ENCODE results near the gene SYT15. TPM values are rescaled to one million over a fixed set of nuclear protein-coding genes. Genes with fewer than 3 reads are reported as not detected.
"Not testable (repeated sequence)": the region's sequence is repeated elsewhere in the genome, so short reads cannot be mapped to it uniquely, and the experiment has no call there.

SYT15 gene
- total RNA-seq, 2 donors from 2014 or later: 1.6 to 7.0 TPM

DNA sequence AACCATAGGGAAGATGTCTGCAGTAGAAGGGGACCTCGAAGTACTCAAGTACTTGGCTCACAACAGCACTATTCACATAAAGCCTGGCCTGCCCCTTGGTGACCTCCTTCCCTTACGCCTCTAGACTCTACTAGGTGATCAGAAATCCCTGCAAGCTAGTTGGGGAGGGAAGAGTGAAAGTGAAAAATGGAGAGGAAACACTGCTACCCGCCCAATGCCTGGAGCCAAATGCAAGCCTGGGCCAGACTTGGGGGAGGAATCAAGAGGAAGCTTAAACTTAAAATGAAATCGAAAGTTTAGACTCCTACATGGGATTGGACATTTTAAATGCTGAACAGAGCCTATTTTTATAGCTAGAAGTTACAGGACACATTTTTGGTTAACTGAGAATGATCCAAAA, 17.6 kb downstream of the SYT15 start:
- H3K27me3 ChIP-seq (replicated peaks; ENCODE audit: insufficient read depth); H3K27ac ChIP-seq; H3K4me1 ChIP-seq (replicated peaks); H3K36me3 ChIP-seq; H3K9me3 ChIP-seq; H3K4me3 ChIP-seq; DNase-seq (ENCODE audit: low spot score); intact Hi-C loops (cut with DNase I): not testable (repeated sequence)
- WGBS: 10% methylated on average over 2 of the region's 4 CpGs

DNA sequence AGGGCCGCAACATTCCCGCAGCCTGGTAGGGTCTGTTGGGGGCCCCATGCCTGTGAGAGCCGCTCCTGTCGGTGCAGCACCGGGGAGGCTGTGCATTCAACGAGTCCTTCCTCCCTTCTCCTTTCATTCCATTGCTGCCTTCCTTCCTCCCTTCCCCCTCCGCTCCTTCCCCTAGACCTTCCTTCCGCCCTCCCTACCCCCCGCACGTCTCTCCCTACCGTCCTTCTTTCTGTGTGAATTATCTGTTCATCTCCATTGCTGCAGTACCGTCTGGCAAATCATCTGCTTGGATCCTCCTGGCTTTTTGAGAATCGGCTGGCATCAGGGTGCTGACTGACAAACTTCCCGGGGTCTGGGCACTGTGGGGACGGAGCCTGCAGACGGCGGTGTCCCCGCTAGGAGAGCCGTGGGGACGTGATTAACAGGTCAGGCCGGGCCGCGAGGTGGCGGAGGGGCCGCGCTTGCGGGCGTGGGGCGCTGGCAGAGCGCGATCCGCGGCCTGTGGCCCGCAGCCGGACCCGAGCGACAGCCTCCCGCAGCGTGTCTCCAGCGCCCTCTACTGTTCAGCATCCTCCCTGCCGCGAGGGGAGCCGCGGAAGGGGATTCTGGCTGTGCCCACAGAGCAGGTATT, 18.8 kb downstream of the SYT15 start:
- H3K4me1 ChIP-seq (replicated peaks); H3K36me3 ChIP-seq; H3K27me3 ChIP-seq (replicated peaks; ENCODE audit: insufficient read depth); DNase-seq (ENCODE audit: low spot score); H3K9me3 ChIP-seq; intact Hi-C loops (cut with DNase I): not testable (repeated sequence)
- peak overlapping the region; percentile 25 to 35 for H3K4me3 ChIP-seq
- under 1% methylated on average over 14 of the region's 44 CpGs for WGBS
- peak overlapping the region in 1 of 2 donors; percentile 45 for H3K27ac ChIP-seq

DNA sequence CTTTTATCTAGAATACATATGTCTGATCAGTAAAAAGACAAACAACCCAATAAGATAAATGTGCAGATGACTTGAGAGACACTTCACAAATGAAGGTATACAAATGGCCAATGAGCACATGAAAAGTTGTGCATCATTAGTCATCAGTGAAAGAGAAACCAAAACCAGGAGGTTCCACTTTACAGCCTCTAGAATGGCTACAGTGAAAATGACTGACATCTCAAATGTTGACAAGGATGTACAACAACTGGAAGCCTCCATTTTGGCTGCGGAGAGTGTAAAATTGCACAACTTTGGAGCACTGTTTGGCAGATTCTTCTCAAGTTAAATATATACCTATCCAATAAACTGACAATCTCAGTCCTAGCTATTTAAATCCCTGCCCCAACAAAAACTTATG, 21.6 kb downstream of the SYT15 start:
- H3K36me3 ChIP-seq; intact Hi-C loops (cut with DNase I); H3K9me3 ChIP-seq; H3K27ac ChIP-seq; H3K4me1 ChIP-seq (replicated peaks); H3K4me3 ChIP-seq; H3K27me3 ChIP-seq (replicated peaks; ENCODE audit: insufficient read depth); DNase-seq (ENCODE audit: low spot score): not testable (repeated sequence)
- 31% methylated on average over 1 of the region's 1 CpG for WGBS

DNA sequence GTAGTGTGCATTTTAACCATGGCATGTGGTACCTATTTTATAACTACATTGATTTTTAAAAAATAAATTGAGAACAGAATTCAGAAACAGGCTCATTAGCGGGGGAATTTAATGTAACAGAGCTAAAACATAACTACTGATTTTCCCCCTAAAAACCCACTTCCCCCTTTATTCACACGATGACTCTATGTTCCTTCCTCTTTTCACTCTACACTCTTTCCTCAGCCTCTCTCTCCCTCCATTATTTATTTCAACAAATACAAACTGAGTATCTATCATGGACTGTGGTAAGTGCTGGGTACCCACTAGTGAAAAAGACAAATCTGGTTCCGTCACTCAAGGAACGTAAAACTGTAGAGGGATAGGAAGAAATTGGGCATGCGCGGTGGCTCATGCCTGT, 36.6 kb downstream of the SYT15 start:
- H3K27ac ChIP-seq; DNase-seq (ENCODE audit: low spot score); H3K36me3 ChIP-seq; H3K27me3 ChIP-seq (replicated peaks; ENCODE audit: insufficient read depth); H3K4me1 ChIP-seq (replicated peaks); H3K4me3 ChIP-seq; H3K9me3 ChIP-seq; intact Hi-C loops (cut with DNase I): not testable (repeated sequence)
- WGBS: no CpG with 5 or more reads among the region's 6 CpGs

DNA sequence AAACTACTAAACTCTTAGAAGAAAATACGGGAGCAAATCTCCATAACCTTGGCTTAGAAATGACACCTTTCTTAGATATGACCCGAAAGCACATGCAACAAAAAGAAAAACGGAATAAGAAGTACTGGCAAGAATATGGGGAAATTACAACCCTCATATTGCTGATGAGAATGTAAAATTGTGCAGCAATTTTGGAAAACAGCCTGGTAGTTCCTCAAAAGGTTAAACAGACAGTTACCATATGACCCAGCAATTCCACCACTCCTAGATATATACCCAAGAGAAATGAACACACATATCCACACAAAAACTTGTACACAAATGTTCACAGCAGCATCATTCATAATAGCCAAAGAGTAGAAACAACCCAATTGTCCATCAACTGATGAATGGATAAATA, 37.3 kb downstream of the SYT15 start:
- H3K9me3 ChIP-seq; H3K27ac ChIP-seq; H3K4me3 ChIP-seq; H3K27me3 ChIP-seq (replicated peaks; ENCODE audit: insufficient read depth); H3K36me3 ChIP-seq; H3K4me1 ChIP-seq (replicated peaks); DNase-seq (ENCODE audit: low spot score); intact Hi-C loops (cut with DNase I): not testable (repeated sequence)
- no CpG with 5 or more reads among the region's 3 CpGs for WGBS

DNA sequence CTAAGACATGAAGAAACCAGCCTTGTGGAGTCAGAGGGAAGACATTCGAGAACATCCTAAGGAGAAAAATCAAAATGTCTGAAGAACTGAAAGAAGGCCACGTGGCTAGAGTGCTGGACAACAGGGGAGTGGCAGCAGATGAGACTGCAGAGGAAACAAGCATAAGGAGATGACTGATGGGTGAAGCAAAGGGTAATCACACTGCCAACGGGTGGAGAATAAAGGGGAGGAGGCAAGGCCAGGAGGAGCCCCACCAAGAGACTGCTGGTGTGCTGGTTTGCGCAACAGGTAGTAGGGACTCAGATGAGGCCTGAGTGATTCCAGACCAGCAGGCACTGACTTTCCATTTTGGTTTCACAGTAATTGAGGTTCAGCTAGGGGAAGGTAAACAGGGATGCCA, 38.2 kb downstream of the SYT15 start:
- DNase-seq (ENCODE audit: low spot score); H3K9me3 ChIP-seq; H3K4me3 ChIP-seq; H3K4me1 ChIP-seq (replicated peaks); H3K27ac ChIP-seq; H3K27me3 ChIP-seq (replicated peaks; ENCODE audit: insufficient read depth); H3K36me3 ChIP-seq; intact Hi-C loops (cut with DNase I): not testable (repeated sequence)
- 66% methylated on average over 3 of the region's 4 CpGs for WGBS

DNA sequence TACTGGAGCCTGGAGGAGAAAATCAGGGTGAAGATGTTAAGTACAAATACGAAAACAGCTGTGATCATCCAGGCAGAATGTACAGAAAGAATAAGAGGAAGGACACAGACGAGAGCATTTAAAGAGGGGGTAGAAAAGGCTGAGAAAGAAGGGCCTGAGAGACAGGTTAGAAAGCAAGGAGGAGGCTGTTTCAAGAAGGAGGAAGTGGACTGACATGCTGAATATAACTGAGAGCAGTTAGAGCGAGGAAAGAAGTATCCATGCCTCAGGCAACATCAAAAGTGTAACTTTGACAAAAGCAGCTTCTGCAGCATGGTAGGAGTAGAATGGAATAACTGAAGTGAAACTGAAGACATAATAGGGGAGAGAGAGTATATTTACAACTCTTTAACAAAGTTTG, 39.0 kb downstream of the SYT15 start:
- H3K27me3 ChIP-seq (replicated peaks; ENCODE audit: insufficient read depth); intact Hi-C loops (cut with DNase I); H3K9me3 ChIP-seq; H3K4me3 ChIP-seq; H3K4me1 ChIP-seq (replicated peaks); H3K27ac ChIP-seq; H3K36me3 ChIP-seq; DNase-seq (ENCODE audit: low spot score): not testable (repeated sequence)
- 82% methylated on average over 3 of the region's 3 CpGs for WGBS

DNA sequence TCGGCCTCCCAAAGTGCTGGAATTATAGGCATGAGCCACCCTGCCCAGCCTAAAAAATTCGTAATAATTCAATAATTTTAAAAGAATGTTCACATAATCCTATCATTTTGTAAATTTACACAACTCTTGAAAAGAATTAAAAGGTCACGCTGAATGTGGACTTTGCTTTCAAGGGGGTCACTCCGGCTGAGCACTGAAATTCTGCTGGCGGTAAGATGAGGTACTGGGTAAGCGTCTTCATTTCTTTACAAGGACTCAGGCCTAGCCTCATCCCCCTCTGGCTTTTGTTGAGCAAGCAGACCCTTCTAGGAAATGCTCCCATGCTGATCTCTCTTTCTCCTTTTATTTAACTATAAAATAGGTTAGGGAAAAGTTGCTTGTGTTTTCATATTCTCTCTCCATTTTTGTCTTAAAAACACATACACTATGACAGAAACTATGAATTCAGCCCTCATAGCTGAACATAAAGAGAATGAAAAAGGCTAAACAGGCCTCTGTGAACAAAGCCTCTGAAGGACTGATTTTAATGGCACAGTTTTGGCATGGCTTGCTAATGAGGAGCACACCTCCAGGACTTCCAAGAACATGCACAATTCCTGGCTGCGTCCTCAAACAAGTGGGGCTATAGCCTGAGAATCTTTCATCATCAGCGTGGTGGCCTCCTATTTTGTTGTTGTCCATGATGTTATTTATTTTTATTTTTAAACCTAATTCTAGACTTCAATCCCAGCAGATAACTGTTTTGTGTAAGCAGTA, 45.1 kb downstream of the SYT15 start:
- H3K9me3 ChIP-seq; H3K36me3 ChIP-seq; H3K4me3 ChIP-seq; H3K4me1 ChIP-seq (replicated peaks); H3K27ac ChIP-seq; intact Hi-C loops (cut with DNase I); DNase-seq (ENCODE audit: low spot score); H3K27me3 ChIP-seq (replicated peaks; ENCODE audit: insufficient read depth): not testable (repeated sequence)
- WGBS: 92% methylated on average over 5 of the region's 8 CpGs

DNA sequence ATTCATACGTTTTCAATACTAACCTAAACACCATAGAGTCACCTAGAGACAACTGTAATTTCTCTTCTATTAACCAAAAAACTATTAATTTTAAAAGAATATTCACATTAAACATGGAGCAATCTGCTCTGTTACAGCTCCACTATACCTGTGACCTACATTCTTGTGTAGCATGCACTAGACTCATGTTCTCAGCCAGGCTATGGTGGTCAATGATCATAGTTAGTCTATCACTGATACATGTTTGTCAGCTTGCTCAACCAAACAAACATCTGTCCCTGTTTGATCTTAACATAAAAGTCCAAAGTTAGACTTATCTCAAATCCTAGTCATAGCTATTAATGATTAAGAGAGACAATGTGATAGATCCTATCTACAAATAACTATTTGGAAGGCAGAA, 50.9 kb downstream of the SYT15 start:
- H3K9me3 ChIP-seq; H3K27ac ChIP-seq; H3K36me3 ChIP-seq; DNase-seq (ENCODE audit: low spot score); H3K4me1 ChIP-seq (replicated peaks); H3K27me3 ChIP-seq (replicated peaks; ENCODE audit: insufficient read depth); H3K4me3 ChIP-seq; intact Hi-C loops (cut with DNase I): not testable (repeated sequence)
- WGBS: no CpG with 5 or more reads among the region's 1 CpG

DNA sequence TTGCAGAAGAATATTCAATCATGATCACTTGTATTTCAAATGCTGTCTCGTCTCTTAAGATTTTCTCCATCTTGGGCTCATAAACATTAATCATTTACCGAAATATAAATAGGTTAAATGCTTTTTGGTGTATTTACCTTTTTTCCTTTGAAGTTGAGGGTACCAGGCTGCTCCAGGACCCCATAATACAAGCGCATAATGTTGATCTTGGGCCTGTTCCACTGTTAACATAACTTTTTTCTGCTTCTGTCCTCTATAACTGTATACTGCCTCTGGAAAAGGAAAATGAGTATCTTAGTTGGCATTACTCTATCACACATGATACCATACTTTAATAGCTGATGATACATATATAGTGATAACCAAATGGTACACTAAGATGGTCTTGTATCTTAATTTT, 51.9 kb downstream of the SYT15 start:
- WGBS: no CpG with 5 or more reads among the region's 3 CpGs
- H3K36me3 ChIP-seq; H3K9me3 ChIP-seq; H3K27ac ChIP-seq; H3K27me3 ChIP-seq (replicated peaks; ENCODE audit: insufficient read depth); H3K4me3 ChIP-seq; intact Hi-C loops (cut with DNase I); DNase-seq (ENCODE audit: low spot score); H3K4me1 ChIP-seq (replicated peaks): not testable (repeated sequence)

DNA sequence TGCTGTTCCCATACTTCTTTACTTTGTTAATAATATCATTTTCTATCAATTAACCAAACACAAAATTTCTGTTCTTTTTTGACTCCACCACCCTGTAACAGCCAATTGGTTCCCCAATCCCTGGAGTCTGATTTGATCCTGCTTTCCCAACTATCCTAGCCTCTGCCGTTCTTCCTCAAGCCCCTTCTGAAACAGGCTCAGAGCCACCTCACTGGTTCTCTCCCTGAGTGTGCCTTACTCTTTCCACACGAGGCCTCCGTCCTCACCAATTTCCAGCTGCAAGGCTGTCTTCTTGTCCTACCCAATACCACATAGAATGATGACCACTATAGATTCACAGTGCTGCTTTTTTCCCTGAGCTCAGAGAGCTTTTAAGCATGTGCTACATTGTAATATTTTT, 52.8 kb downstream of the SYT15 start:
- H3K4me3 ChIP-seq; H3K27ac ChIP-seq; H3K36me3 ChIP-seq; intact Hi-C loops (cut with DNase I); H3K27me3 ChIP-seq (replicated peaks; ENCODE audit: insufficient read depth); DNase-seq (ENCODE audit: low spot score); H3K9me3 ChIP-seq; H3K4me1 ChIP-seq (replicated peaks): not testable (repeated sequence)
- no CpG with 5 or more reads among the region's 3 CpGs for WGBS

DNA sequence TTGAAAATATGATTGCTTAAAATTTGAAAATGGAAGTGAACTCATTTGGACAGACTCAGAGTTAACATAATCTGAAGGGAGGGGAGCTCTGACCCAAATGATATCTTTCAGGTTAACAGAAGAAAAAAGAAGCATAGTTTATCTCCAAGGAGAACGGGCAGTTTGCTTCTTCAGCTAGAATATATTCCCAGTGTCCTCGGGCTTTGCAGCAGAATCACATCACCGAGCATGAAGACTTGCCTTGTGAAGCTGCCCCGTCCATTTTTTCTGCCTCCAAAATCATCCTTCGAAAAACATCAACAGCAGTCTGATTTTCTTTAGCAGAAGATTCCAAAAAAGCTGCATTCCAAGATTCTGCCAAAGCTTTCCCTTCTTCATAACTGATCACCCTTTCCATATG, 55.8 kb downstream of the SYT15 start:
- H3K4me3 ChIP-seq; H3K27ac ChIP-seq; H3K4me1 ChIP-seq (replicated peaks); H3K9me3 ChIP-seq; H3K27me3 ChIP-seq (replicated peaks; ENCODE audit: insufficient read depth); intact Hi-C loops (cut with DNase I); DNase-seq (ENCODE audit: low spot score); H3K36me3 ChIP-seq: not testable (repeated sequence)
- 49% methylated on average over 5 of the region's 5 CpGs for WGBS
